Measurements from ENCODE around the gene DGKG.

Gene DGKG

GRCh38 chr3:186099178-186099577 is 262.9 kb downstream of the DGKG start:
- DNase-seq, result no peak

GRCh38 chr3:186098740-186099139 is 263.3 kb downstream of the DGKG start:
- DNase-seq, result no peak

- no peak for DNase-seq
Measured at GRCh38 chr3:186097663-186098451, 264.2 kb downstream of the DGKG start.

GRCh38 chr3:186097317-186097662 is 264.7 kb downstream of the DGKG start:
- no peak for DNase-seq
